ENCODE data around the gene UACA.

- no peak for TF ChIP-seq CTCF (IDR thresholded peaks at IDR 0.05; ENCODE audit: extremely low read depth in 1 of 2, insufficient read depth in 1 of 2, low read depth in 1 of 2, low read length in 2 of 2)
- TF ChIP-seq JUN (IDR thresholded peaks at IDR 0.05; ENCODE audit: borderline replicate concordance, insufficient read depth, insufficient read length, low read depth) = no peak
- TF ChIP-seq POLR2A (IDR thresholded peaks at IDR 0.05; ENCODE audit: low read depth, low read length) = no peak
- no peak for TF ChIP-seq EZH2 (IDR thresholded peaks at IDR 0.05; ENCODE audit: borderline replicate concordance, low read depth, low read length, severe bottlenecking)
- TF ChIP-seq MYC (IDR thresholded peaks at IDR 0.05; ENCODE audit: low read depth, low read length) = no peak
- TF ChIP-seq POLR2AphosphoS5 (IDR thresholded peaks at IDR 0.05; ENCODE audit: insufficient read depth, low read depth, low read length) = no peak
- TF ChIP-seq, protein P1, sequence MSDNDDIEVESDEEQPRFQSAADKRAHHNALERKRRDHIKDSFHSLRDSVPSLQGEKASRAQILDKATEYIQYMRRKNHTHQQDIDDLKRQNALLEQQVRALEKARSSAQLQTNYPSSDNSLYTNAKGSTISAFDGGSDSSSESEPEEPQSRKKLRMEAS (IDR thresholded peaks at IDR 0.05; ENCODE audit: insufficient read depth, insufficient read length) = no peak
Observed at GRCh38 chr15:70611286-70611685, 152.1 kb downstream of the UACA start.
